GM23338 (cell line): Measurements from ENCODE around the gene NDUFS7. TPM values are rescaled to one million over a fixed set of nuclear protein-coding genes. Genes with fewer than 3 reads are reported as not detected.

Experiments used
- ATAC-seq: fragments of 200-7000 bp; cut with Tn5 transposase; 3 replicates; pipeline ENCODE4 v1.9.1; 2020
- DNase-seq: peaks from one replicate; pipeline ENCODE4 v3.0.0-alpha.2; 2015; ENCODE audit warnings: low spot score
- H2AFZ ChIP-seq: fragments of 200-600 bp; sonication (generic); 2 replicates; pipeline ENCODE4 v1.8.0; 2016; ENCODE audit warnings: antibody characterized with exemption, mild to moderate bottlenecking, moderate library complexity
- H3F3A ChIP-seq: fragments of 200-600 bp; sonication (generic); replicated peaks from 2 replicates; pipeline ENCODE4 v1.8.0; 2017; ENCODE audit warnings: antibody characterized with exemption, mixed run types, low read depth
- H3K27ac ChIP-seq: fragments of 200-600 bp; sonication (generic); 2 replicates; pipeline ENCODE4 v1.6.1; 2016; ENCODE audit warnings: low read depth
- H3K27me3 ChIP-seq: fragments of 200-600 bp; sonication (generic); 2 replicates; pipeline ENCODE4 v1.8.0; 2016; ENCODE audit warnings: mild to moderate bottlenecking, mixed run types, moderate library complexity; ENCODE audit not compliant: insufficient read depth
- H3K36me3 ChIP-seq: fragments of 200-600 bp; sonication (generic); 2 replicates; pipeline ENCODE4 v1.8.0; 2016; ENCODE audit warnings: mild to moderate bottlenecking; ENCODE audit not compliant: insufficient read depth
- H3K4me1 ChIP-seq: fragments of 200-600 bp; sonication (generic); 2 replicates; pipeline ENCODE4 v1.8.0; 2016; ENCODE audit warnings: mild to moderate bottlenecking, moderate library complexity; ENCODE audit not compliant: insufficient read depth
- H3K4me2 ChIP-seq: fragments of 200-600 bp; sonication (generic); 2 replicates; pipeline ENCODE4 v1.7.1; 2017; ENCODE audit warnings: mixed run types
- H3K4me3 ChIP-seq: fragments of 200-600 bp; sonication (generic); 2 replicates; pipeline ENCODE4 v1.6.1; 2016; ENCODE audit warnings: mixed run types
- H3K79me2 ChIP-seq: fragments of 200-600 bp; sonication (generic); replicated peaks from 2 replicates; pipeline ENCODE4 v1.8.0; 2017; ENCODE audit warnings: mild to moderate bottlenecking; ENCODE audit not compliant: insufficient read depth
- H3K9me2 ChIP-seq: fragments of 200-600 bp; sonication (generic); 2 replicates; pipeline ENCODE4 v1.8.0; 2017; ENCODE audit not compliant: insufficient read depth
- H4K20me1 ChIP-seq: fragments of 200-600 bp; sonication (generic); replicated peaks from 2 replicates; pipeline ENCODE4 v1.8.0; 2017; ENCODE audit warnings: mild to moderate bottlenecking; ENCODE audit not compliant: insufficient read depth
- H3K27ac Mint-ChIP-seq: 2 replicates; pipeline ENCODE4 v1.8.0; 2020; ENCODE audit warnings: inconsistent platforms, mild to moderate bottlenecking, moderate library complexity, mixed read lengths
- H3K27me3 Mint-ChIP-seq: 3 replicates; pipeline ENCODE4 v1.8.0; 2022; ENCODE audit warnings: low read depth, mild to moderate bottlenecking, moderate library complexity, mixed read lengths, inconsistent platforms; ENCODE audit not compliant: insufficient read depth, poor library complexity
- H3K36me3 Mint-ChIP-seq: 3 replicates; pipeline ENCODE4 v1.8.0; 2021; ENCODE audit warnings: low read depth, mild to moderate bottlenecking, inconsistent platforms, moderate library complexity, mixed read lengths
- H3K4me1 Mint-ChIP-seq: 3 replicates; pipeline ENCODE4 v1.8.0; 2020; ENCODE audit warnings: mild to moderate bottlenecking, inconsistent platforms, mixed read lengths
- H3K4me3 Mint-ChIP-seq: 3 replicates; pipeline ENCODE4 v1.8.0; 2021; ENCODE audit warnings: moderate library complexity, mild to moderate bottlenecking, inconsistent platforms, mixed read lengths
- H3K9me3 Mint-ChIP-seq: 3 replicates; pipeline ENCODE4 v1.8.0; 2020; ENCODE audit warnings: moderate library complexity, mild to moderate bottlenecking, inconsistent platforms, mixed read lengths
- CREB1 ChIP-seq: fragments of 250-450 bp; sonication (Bioruptor Pico); IDR thresholded peaks from 2 replicates; pipeline ENCODE4 v1.5.0; 2020; ENCODE audit warnings: low read depth, mild to moderate bottlenecking, moderate library complexity
- CTCF ChIP-seq, 2 experiments: fragments of 200-600 bp in 1 of 2; sonication (generic) in 1 of 2; conservative IDR thresholded peaks; 2 replicates each; pipeline versions ENCODE4 v1.5.1 to v1.6.1; 2016 to 2017; ENCODE audit warnings: antibody characterized with exemption in 2 of 2, low read depth in 2 of 2, mild to moderate bottlenecking in 2 of 2, moderate library complexity in 1 of 2
- ETS1 ChIP-seq: IDR thresholded peaks from 2 replicates; pipeline ENCODE4 v1.6.1; 2016; ENCODE audit warnings: antibody characterized with exemption
- EZH2phosphoT487 ChIP-seq: fragments of 200-600 bp; sonication (generic); IDR thresholded peaks from one replicate; pipeline ENCODE4 v1.8.1; 2018; ENCODE audit warnings: antibody characterized with exemption; ENCODE audit not compliant: unreplicated experiment
- JUNB ChIP-seq: IDR thresholded peaks from one replicate; pipeline ENCODE4 v1.6.1; 2016; ENCODE audit warnings: antibody characterized with exemption; ENCODE audit not compliant: unreplicated experiment
- NANOG ChIP-seq: IDR thresholded peaks from 2 replicates; pipeline ENCODE4 v1.6.1; 2016; ENCODE audit warnings: antibody characterized with exemption, borderline replicate concordance
- POLR2AphosphoS5 ChIP-seq: IDR thresholded peaks from 2 replicates; pipeline ENCODE4 v1.6.1; 2016; ENCODE audit warnings: antibody characterized with exemption, low read depth
- REST ChIP-seq: IDR thresholded peaks from one replicate; pipeline ENCODE4 v1.6.1; 2018; ENCODE audit warnings: antibody characterized with exemption; ENCODE audit not compliant: unreplicated experiment
- STAT1 ChIP-seq: IDR thresholded peaks from one replicate; pipeline ENCODE4 v1.6.1; 2016; ENCODE audit warnings: antibody characterized with exemption; ENCODE audit not compliant: unreplicated experiment
- ZNF114 ChIP-seq: fragments of 250-450 bp; sonication (Bioruptor Pico); IDR thresholded peaks from 2 replicates; pipeline ENCODE4 v1.5.0; 2020; ENCODE audit warnings: mild to moderate bottlenecking, moderate library complexity
- ZNF331 ChIP-seq: fragments of 250-450 bp; sonication (Bioruptor Pico); IDR thresholded peaks from 2 replicates; pipeline ENCODE4 v1.5.0; 2020; ENCODE audit warnings: low read depth, mild to moderate bottlenecking, moderate library complexity
- ZNF462 ChIP-seq: fragments of 250-450 bp; sonication (Bioruptor Pico); IDR thresholded peaks from 2 replicates; pipeline ENCODE4 v1.5.0; 2020; ENCODE audit warnings: mild to moderate bottlenecking, moderate library complexity
- long read RNA-seq: library from polyadenylated mRNA; unstranded; transcript quantifications from one replicate; pipeline ENCODE4 v2.0.0, GENCODE V29; 2020; ENCODE audit not compliant: unreplicated experiment
- polyA plus RNA-seq: library from polyadenylated mRNA; unstranded; fragments of >200 nt; fragmentation: Nextera tagmentation; extraction: Ambion mirVana; gene quantifications from 2 replicates; pipeline ENCODE4 v1.2.1, GENCODE V29; 2016
- total RNA-seq: library from RNA; depleted of rRNA; stranded (reverse); fragments of >200 nt; shearing (Covaris generic); gene quantifications from 2 replicates; pipeline ENCODE4 v1.2.3, GENCODE V29; 2014; rRNA removed

The NDUFS7 gene
- total RNA-seq (128 and 132 TPM in 2 replicates), polyA plus RNA-seq (201 and 203 TPM in 2 replicates)
- long read RNA-seq, transcript NDUFS7-201 (8 exons, 1,039 nt), result major isoform, 139 of 154 reads
- long read RNA-seq, partial matches to known transcripts, result 5 of 154 reads
- long read RNA-seq, other reads (novel, unspliced or antisense), result 9 of 154 reads

- H3K4me2 ChIP-seq, result peak within 1 kb of the TSS; percentile 96
- Mint-ChIP-seq H3K27me3 (peaks cover 23% of the 10 kb centered on the region), H3K27ac (peak within 1 kb of the TSS; percentile 93), H3K4me3 (peak within 1 kb of the TSS; percentile 73), H3K4me1 (peaks cover 13% of the 10 kb centered on the region), H3K9me3 (peaks cover 5% of the 10 kb centered on the region), H3K36me3 (peaks cover 7% of the 10 kb centered on the region)
- 0 out of 2 replicates have a peak, but pooled peaks cover 8% of the 10 kb centered on the region for H3F3A ChIP-seq
- no peaks in the 10 kb centered on the region; the same call in 1 of the 2 replicates for H3K36me3 ChIP-seq
- H3K4me3 ChIP-seq, result peak within 1 kb of the TSS; percentile 90
- DNase-seq, result peak; percentile 93
- H3K4me1 ChIP-seq, result peaks cover 16% of the 10 kb centered on the region; the same call in 1 of the 2 replicates
- H2AFZ ChIP-seq, result no peak within 1 kb of the TSS
- no peaks in the 10 kb centered on the region for H3K9me2 ChIP-seq
- H4K20me1 ChIP-seq, result peaks cover 2% of the 10 kb centered on the region; the same call in 1 of the 2 replicates
- ATAC-seq, result peak; percentile 79
- H3K27ac ChIP-seq, result 0 out of 2 replicates have a peak within 1 kb of the TSS, but pooled peaks have one; percentile 79
- H3K27me3 ChIP-seq, result no peaks in the 10 kb centered on the region
- H3K79me2 ChIP-seq, result peaks cover 15% of the 10 kb centered on the region
- TF ChIP-seq REST (no peak), CREB1 (CRISPR knock-in tag) (peak; percentile 84), ZNF331 (CRISPR knock-in tag) (0 out of 2 replicates have a peak, but pooled peaks have one; percentile 18), ZNF114 (CRISPR knock-in tag) (no peak), ZNF462 (CRISPR knock-in tag) (no peak), CTCF (conservative IDR thresholded peaks at IDR 0.05; ENCODE audit: low read depth in 2 of 2) (peak in 1 of 2 experiments; percentile 33; a peak in 1 of 4 replicates), STAT1 (no peak), JUNB (no peak), POLR2AphosphoS5 (peak; percentile 69), ETS1 (peak; percentile 73), NANOG (no peak), EZH2phosphoT487 (no peak)
These were observed at the start of gene NDUFS7 for GRCh38 chr19:1383312-1384084. Gene NDUFS7 (plus strand): TSS chr19:1383907. CDS start chr19:1383927, 20 bp downstream.
